Mucosa of descending colon (tissue), 3 donors: ENCODE results near the gene M6PR. TPM values are rescaled to one million over a fixed set of nuclear protein-coding genes. Genes with fewer than 3 reads are reported as not detected.

Experiments
- ATAC-seq: fragments of 200-7000 bp; cut with Tn5 transposase; one replicate; pipeline ENCODE4 v1.9.1; 2020; ENCODE audit warnings: mild to moderate bottlenecking, moderate library complexity
- DNase-seq, 3 donors: peaks; one replicate each; pipeline ENCODE4 v3.0.0-alpha.2; 2020
- H3K36me3 ChIP-seq: fragments of 200-600 bp; one replicate; pipeline ENCODE4 v1.8.0; 2021; ENCODE audit warnings: low read depth, mild to moderate bottlenecking
- H3K4me1 ChIP-seq: fragments of 200-600 bp; one replicate; pipeline ENCODE4 v1.8.0; 2021; ENCODE audit warnings: low read depth, mild to moderate bottlenecking
- H3K4me3 ChIP-seq: fragments of 200-600 bp; one replicate; pipeline ENCODE4 v1.8.0; 2021; ENCODE audit warnings: mild to moderate bottlenecking
- H3K9me3 ChIP-seq: fragments of 200-600 bp; one replicate; pipeline ENCODE4 v1.8.0; 2021; ENCODE audit warnings: mild to moderate bottlenecking
- CTCF ChIP-seq: fragments of 200-600 bp; IDR thresholded peaks from one replicate; pipeline ENCODE4 v1.8.0; 2022; ENCODE audit warnings: antibody characterized with exemption, mild to moderate bottlenecking
- intact Hi-C, 2 donors: fragments of 100-400 bp; cut with DNase I in 1 of 2; cut with micrococcal nuclease in 1 of 2; formaldehyde crosslinking; loops; one replicate each; pipeline versions ENCODE4 v1.11.0 to v1.11.1; 2022; cut with DNase I, micrococcal nuclease
- total RNA-seq, 3 donors: library from RNA; stranded (reverse); fragmentation: NEBNext Ultra II Directional in 2 of 3; extraction: Animal tissue kit (Norgen Biotek cat#: 25700) in 2 of 3; gene quantifications; one replicate each; pipeline versions ENCODE4 v1.2.1 to v1.2.4, GENCODE V29; 2021 to 2023
- donor health status: DM: no; HTN: no; CAD: no; lungs with moderate emphysema.
- donor health status: DM: no; HTN: no; CAD: no.
- donor health status: DM: no; HTN: yes; CAD: no.

The M6PR gene
- total RNA-seq, 3 donors from 2014 or later: 104 to 126 (median 105) TPM

- no peak for DNase-seq
- no peaks in the 10 kb centered on the region for H3K4me1 ChIP-seq
- H3K36me3 ChIP-seq: no peaks in the 10 kb centered on the region
- H3K9me3 ChIP-seq: no peaks in the 10 kb centered on the region
- intact Hi-C loops: no loop called here
- H3K4me3 ChIP-seq: no peak overlapping the region
- ATAC-seq: peak; percentile 33
- no peak for TF ChIP-seq CTCF
Measured at GRCh38 chr12:8991371-8992345, 42.2 kb upstream of the M6PR start.

- no peaks in the 10 kb centered on the region for H3K36me3 ChIP-seq
- H3K4me3 ChIP-seq: no peak within 1 kb of the TSS
- intact Hi-C loops: no loop called here
- no peak for DNase-seq
- no peak for ATAC-seq
- H3K4me1 ChIP-seq: no peaks in the 10 kb centered on the region
- no peak for TF ChIP-seq CTCF
- no peaks in the 10 kb centered on the region for H3K9me3 ChIP-seq
Measured at GRCh38 chr12:8989413-8989812, 40.0 kb upstream of the M6PR start, which contains the start of gene KLRG1. Gene KLRG1, plus strand, starts transcription at chr12:8989546. Its CDS starts 90 bp downstream, at chr12:8989636.

GRCh38 chr12:8987685-8988084, 38.2 kb upstream of the M6PR start:
- peak; percentile 18 for ATAC-seq
- TF ChIP-seq CTCF: no peak
- H3K36me3 ChIP-seq: no peaks in the 10 kb centered on the region
- H3K4me3 ChIP-seq: no peak overlapping the region
- no peaks in the 10 kb centered on the region for H3K4me1 ChIP-seq
- H3K9me3 ChIP-seq: no peaks in the 10 kb centered on the region
- no peak for DNase-seq
- intact Hi-C loops: no loop called here

- H3K4me3 ChIP-seq: no peak overlapping the region
- DNase-seq (no peak), ATAC-seq (no peak)
- H3K36me3 ChIP-seq: no peaks in the 10 kb centered on the region
- TF ChIP-seq CTCF: no peak
- no peaks in the 10 kb centered on the region for H3K4me1 ChIP-seq
- intact Hi-C loops: no loop called here
- no peaks in the 10 kb centered on the region for H3K9me3 ChIP-seq
Measured at GRCh38 chr12:8987163-8987562, 37.7 kb upstream of the M6PR start.

GRCh38 chr12:8985213-8985754, 35.8 kb upstream of the M6PR start:
- no peak overlapping the region for H3K4me3 ChIP-seq
- no peaks in the 10 kb centered on the region for H3K36me3 ChIP-seq
- TF ChIP-seq CTCF: no peak
- peaks cover 7% of the 10 kb centered on the region for H3K9me3 ChIP-seq
- DNase-seq (no peak), ATAC-seq (no peak)
- intact Hi-C loops: no loop called here
- H3K4me1 ChIP-seq: no peaks in the 10 kb centered on the region
